ENCODE measurements around the gene HDAC4.

Gene HDAC4

GRCh38 chr2:239261356-239261755 lies 139.5 kb downstream of the HDAC4 start:
- TF ChIP-seq, protein P1, sequence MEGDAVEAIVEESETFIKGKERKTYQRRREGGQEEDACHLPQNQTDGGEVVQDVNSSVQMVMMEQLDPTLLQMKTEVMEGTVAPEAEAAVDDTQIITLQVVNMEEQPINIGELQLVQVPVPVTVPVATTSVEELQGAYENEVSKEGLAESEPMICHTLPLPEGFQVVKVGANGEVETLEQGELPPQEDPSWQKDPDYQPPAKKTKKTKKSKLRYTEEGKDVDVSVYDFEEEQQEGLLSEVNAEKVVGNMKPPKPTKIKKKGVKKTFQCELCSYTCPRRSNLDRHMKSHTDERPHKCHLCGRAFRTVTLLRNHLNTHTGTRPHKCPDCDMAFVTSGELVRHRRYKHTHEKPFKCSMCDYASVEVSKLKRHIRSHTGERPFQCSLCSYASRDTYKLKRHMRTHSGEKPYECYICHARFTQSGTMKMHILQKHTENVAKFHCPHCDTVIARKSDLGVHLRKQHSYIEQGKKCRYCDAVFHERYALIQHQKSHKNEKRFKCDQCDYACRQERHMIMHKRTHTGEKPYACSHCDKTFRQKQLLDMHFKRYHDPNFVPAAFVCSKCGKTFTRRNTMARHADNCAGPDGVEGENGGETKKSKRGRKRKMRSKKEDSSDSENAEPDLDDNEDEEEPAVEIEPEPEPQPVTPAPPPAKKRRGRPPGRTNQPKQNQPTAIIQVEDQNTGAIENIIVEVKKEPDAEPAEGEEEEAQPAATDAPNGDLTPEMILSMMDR (IDR thresholded peaks at IDR 0.05), result no peak
- Histone ChIP-seq H3K27ac (no peak overlapping the region), H3K4me3 (no peak overlapping the region)
- DNase-seq (ENCODE audit: low spot score), result peak; percentile 62

DNA sequence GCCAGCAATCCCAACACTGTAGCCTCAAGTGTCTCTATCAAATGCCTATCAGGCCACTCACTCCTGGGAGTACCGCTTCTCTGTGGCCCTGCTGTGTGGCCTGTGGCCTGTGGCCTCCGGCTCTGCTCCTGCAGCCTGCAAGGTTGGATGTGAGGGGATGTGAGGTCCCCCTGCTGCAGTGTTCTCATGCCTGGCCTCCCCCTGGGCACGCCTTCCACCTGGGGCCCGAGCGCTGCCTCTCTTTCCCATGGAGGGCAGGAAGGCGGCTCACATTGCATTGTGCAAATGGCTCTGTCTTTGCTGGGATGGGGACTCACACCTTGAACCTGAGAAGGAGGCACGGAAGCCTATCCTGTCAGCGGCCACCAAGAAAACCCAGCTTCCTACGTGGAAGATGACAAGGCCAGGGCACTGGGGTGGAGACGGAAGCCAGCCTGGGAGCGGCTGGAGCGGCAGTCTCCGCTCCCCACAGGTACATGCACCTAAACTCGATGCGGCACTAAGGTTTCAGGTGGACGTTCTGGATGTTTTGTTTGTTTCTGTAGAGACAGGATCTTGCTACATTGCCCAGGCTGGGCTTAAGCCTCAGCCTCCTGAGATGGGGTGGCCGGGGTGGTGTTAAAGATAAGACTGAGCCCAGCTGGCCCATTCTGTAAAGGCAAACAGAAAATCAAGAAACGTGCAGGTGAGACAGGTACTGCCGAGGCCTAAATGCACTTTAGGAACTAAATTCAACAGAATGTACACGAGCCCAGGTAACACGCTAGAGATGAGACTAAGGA lies 140.1 kb downstream of the HDAC4 start:
- DNase-seq (ENCODE audit: low spot score), result peak; percentile 57
- Histone ChIP-seq H3K4me3 (no peak overlapping the region), H3K27ac (no peak overlapping the region)
- TF ChIP-seq, protein P1 (IDR thresholded peaks at IDR 0.05), result no peak

DNA sequence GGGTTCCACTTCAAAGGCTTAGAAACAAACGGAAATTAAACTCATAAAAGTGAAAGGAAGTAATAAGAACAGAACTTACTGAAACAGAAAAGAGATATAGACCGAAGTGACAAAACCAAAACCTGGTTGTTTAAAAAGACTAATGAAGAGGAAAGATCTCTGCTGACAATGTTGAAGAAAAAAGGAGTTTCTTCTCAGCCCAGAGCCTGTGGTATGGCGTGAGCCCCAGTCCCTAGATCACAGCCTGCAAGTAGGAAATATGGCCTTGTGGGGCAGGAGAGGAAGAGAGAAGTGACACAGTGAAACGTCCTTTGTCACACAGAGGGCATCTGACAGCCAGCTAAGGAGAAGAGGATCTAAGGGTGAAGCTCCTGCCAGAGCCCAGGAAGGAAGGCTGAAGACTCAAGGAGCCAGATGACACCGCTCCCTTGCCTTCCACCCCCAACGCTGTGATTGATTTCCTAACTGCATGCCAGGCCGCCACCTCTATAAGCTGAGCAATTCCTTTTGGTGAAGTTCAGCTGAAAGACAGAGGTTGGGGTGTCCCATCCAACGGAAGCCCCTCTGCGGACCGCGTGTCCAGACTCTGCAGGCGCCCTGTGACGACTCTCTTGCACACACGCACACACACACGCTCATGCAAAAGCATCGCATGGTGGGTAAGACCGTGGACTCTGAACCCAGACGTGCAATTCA lies 141.1 kb downstream of the HDAC4 start:
- DNase-seq (ENCODE audit: low spot score), result peak; percentile 65
- no peak overlapping the region for H3K4me3 ChIP-seq
- TF ChIP-seq, protein P1 (IDR thresholded peaks at IDR 0.05), result no peak
- no peak overlapping the region for H3K27ac ChIP-seq

- Histone ChIP-seq H3K4me3 (no peak overlapping the region), H3K27ac (no peak overlapping the region)
- DNase-seq (ENCODE audit: low spot score), result peak; percentile 24
- TF ChIP-seq, protein P1 (IDR thresholded peaks at IDR 0.05), result no peak
These were observed 141.6 kb downstream of the HDAC4 start for GRCh38 chr2:239259173-239259572.

DNA sequence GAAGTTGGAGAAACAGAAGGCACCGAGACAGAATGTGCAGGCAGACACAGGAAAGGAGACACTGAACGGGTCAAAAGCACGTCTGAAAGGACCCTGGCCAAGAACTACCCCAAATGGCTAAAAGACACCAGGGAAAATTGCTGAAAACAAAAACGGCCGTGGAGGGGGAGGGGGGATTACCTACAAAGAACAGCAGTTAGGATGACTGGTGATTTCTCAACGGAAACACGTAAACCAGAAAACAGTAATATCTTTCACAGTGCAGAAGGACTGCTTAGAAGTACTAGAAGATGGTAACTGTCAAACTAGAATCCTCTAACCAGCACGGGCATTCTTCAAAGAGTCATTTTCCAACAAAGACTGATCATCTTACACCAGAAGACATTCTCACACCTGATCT lies 142.6 kb downstream of the HDAC4 start:
- Histone ChIP-seq H3K4me3 (no peak overlapping the region), H3K27ac (no peak overlapping the region)
- TF ChIP-seq, protein P1 (IDR thresholded peaks at IDR 0.05), result no peak
- peak; percentile 19 for DNase-seq (ENCODE audit: low spot score)

GRCh38 chr2:239257511-239257937 lies 143.3 kb downstream of the HDAC4 start:
- Histone ChIP-seq H3K4me3 (no peak overlapping the region), H3K27ac (no peak overlapping the region)
- TF ChIP-seq, protein P1 (IDR thresholded peaks at IDR 0.05), result no peak
- DNase-seq (ENCODE audit: low spot score), result no peak

All from coronary artery (tissue), 2 donors.